Breast epithelium (tissue), 4 donors: Measurements from ENCODE around the gene SLC44A1. TPM values are rescaled to one million over a fixed set of nuclear protein-coding genes. Genes with fewer than 3 reads are reported as not detected.

Source experiments
- DNase-seq, 2 donors: peaks; one replicate each; pipeline ENCODE4 v3.0.0-alpha.2; 2019; ENCODE audit warnings: low spot score in 2 of 2
- H3K27ac ChIP-seq, 2 donors: fragments of 200-600 bp; sonication (generic) in 1 of 2; one replicate each; pipeline ENCODE4 v1.5.1; 2016 to 2019; ENCODE audit warnings: mild to moderate bottlenecking in 1 of 2
- H3K27me3 ChIP-seq, 2 donors: fragments of 200-600 bp; sonication (generic) in 1 of 2; one replicate each; pipeline versions ENCODE4 v1.5.1 to v1.6.0; 2017 to 2019; ENCODE audit warnings: control low read depth in 1 of 2, mild to moderate bottlenecking in 1 of 2
- H3K36me3 ChIP-seq: fragments of 200-600 bp; one replicate; pipeline ENCODE4 v1.5.1; 2019
- H3K4me1 ChIP-seq, 2 donors: fragments of 200-600 bp; sonication (generic); one replicate each; pipeline ENCODE4 v1.5.1; 2016 to 2019; ENCODE audit warnings: control low read depth in 1 of 2
- H3K4me3 ChIP-seq, 3 donors: fragments of 200-600 bp; sonication (generic); 1 replicate in 2 of 3; 2 replicates in 1 of 3; pipeline ENCODE4 v1.5.1; 2016 to 2019; ENCODE audit warnings: mild to moderate bottlenecking in 3 of 3, moderate library complexity in 2 of 3
- H3K9me3 ChIP-seq, 2 donors: fragments of 200-600 bp; sonication (generic) in 1 of 2; one replicate each; pipeline ENCODE4 v1.5.1; 2016 to 2019; ENCODE audit warnings: control low read depth in 1 of 2
- POLR2A ChIP-seq: fragments of 450-650 bp; IDR thresholded peaks from one replicate; pipeline ENCODE4 v1.6.1; 2016; ENCODE audit warnings: antibody characterized with exemption, mild to moderate bottlenecking, moderate library complexity
- POLR2AphosphoS5 ChIP-seq, 3 donors: sonication (generic); formaldehyde crosslinking; IDR thresholded peaks; one replicate each; pipeline ENCODE4 v1.6.1; 2017; ENCODE audit warnings: antibody characterized with exemption in 3 of 3
- intact Hi-C: fragments of 100-400 bp; cut with DNase I; formaldehyde crosslinking; loops from one replicate; pipeline ENCODE4 v1.15.1; 2023; ENCODE audit warnings: low total_unique reads
- total RNA-seq, 3 donors: library from RNA; depleted of rRNA; stranded (reverse); fragments of >200 nt; gene quantifications; one replicate each; pipeline ENCODE4 v1.1.0, GENCODE V29; 2016
- TF ChIP-seq, protein P1 (sequence below), 3 donors: fragments of 450-650 bp; IDR thresholded peaks; one replicate each; pipeline ENCODE4 v1.5.1; 2016 to 2017; ENCODE audit warnings: antibody characterized with exemption in 3 of 3, mild to moderate bottlenecking in 3 of 3, moderate library complexity in 3 of 3

SLC44A1 gene
- total RNA-seq, 3 donors from 2014 or later: 53.7 to 62.6 (median 61.1) TPM

DNA sequence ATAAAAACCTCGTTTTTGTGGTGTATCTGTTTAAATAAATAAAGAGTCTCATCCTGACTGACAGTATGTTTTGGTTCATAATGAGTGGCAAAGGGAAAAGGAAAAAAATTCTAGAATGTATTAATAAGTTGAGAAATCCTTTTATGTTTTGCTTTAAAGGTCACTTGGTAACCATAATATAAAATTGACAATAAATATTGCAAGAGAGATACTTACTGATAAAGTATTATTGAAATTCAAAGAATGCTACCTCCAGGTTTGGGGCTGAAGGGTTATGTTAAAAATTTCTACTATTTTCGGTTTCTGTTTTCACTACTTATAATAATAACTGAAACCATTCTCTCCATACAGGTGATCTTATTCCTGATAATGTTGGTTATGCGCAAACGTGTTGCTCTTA lies 118.0 kb downstream of the SLC44A1 start:
- DNase-seq: no peak
- H3K27me3 ChIP-seq: no peaks in the 10 kb centered on the region
- H3K36me3 ChIP-seq: peaks cover 8% of the 10 kb centered on the region
- H3K27ac ChIP-seq: no peak overlapping the region
- H3K4me3 ChIP-seq: no peak overlapping the region
- H3K4me1 ChIP-seq: no peaks in the 10 kb centered on the region
- H3K9me3 ChIP-seq: no peaks in the 10 kb centered on the region
- intact Hi-C loops: no loop called here
- TF ChIP-seq, protein P1, sequence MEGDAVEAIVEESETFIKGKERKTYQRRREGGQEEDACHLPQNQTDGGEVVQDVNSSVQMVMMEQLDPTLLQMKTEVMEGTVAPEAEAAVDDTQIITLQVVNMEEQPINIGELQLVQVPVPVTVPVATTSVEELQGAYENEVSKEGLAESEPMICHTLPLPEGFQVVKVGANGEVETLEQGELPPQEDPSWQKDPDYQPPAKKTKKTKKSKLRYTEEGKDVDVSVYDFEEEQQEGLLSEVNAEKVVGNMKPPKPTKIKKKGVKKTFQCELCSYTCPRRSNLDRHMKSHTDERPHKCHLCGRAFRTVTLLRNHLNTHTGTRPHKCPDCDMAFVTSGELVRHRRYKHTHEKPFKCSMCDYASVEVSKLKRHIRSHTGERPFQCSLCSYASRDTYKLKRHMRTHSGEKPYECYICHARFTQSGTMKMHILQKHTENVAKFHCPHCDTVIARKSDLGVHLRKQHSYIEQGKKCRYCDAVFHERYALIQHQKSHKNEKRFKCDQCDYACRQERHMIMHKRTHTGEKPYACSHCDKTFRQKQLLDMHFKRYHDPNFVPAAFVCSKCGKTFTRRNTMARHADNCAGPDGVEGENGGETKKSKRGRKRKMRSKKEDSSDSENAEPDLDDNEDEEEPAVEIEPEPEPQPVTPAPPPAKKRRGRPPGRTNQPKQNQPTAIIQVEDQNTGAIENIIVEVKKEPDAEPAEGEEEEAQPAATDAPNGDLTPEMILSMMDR (IDR thresholded peaks at IDR 0.05): no peak
- TF ChIP-seq POLR2A (no peak), POLR2AphosphoS5 (IDR thresholded peaks at IDR 0.05) (no peak)

DNA sequence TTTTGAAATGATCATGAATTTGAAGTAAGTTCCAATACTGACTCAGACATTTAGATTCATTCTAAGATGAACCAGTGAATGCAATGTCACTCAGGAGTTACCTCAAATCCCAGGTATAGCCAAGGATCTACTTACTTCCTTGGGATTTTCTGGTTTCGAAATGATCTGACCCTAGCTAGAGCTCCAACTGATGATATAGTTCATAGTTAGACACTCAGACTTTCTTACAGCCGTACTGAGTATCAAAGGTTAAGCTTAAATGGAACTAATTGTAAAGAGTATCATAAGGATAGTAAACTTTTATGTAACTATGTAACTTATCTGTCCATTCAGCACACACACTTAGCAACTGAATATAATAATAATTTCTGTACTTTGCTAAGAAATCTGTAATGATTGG lies 119.4 kb downstream of the SLC44A1 start:
- Histone ChIP-seq H3K27me3 (no peaks in the 10 kb centered on the region), H3K4me3 (no peak overlapping the region), H3K36me3 (peaks cover 8% of the 10 kb centered on the region), H3K4me1 (no peaks in the 10 kb centered on the region), H3K27ac (no peak overlapping the region), H3K9me3 (no peaks in the 10 kb centered on the region)
- DNase-seq: no peak
- TF ChIP-seq POLR2A (no peak), POLR2AphosphoS5 (IDR thresholded peaks at IDR 0.05) (no peak)
- TF ChIP-seq, protein P1 (IDR thresholded peaks at IDR 0.05): no peak
- intact Hi-C loops: no loop called here

DNA sequence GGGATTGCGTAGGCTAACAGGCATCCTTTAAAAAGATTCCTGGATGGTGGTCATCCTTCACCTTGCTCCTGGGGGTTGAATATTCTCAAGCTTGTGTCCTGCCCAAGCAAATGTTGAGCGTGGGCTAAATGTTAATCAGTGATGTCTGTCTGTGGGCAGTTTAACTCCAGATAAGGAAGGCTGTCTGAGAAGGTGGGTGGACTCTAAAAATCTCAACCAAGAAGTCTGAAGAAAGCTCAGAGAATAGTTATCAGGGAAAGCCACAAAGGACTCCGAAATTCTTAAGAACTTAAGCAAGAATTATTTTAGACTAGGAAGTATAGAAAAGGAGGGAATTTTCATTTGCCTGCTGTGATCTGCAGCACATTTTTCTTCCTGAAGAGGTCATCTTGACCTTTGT lies 125.5 kb downstream of the SLC44A1 start:
- no peaks in the 10 kb centered on the region for H3K36me3 ChIP-seq
- intact Hi-C loops: no loop called here
- H3K27ac ChIP-seq: no peak overlapping the region
- TF ChIP-seq, protein P1 (IDR thresholded peaks at IDR 0.05): no peak
- no peak for TF ChIP-seq POLR2A
- TF ChIP-seq POLR2AphosphoS5 (IDR thresholded peaks at IDR 0.05): no peak
- H3K27me3 ChIP-seq: no peaks in the 10 kb centered on the region
- H3K4me1 ChIP-seq: no peaks in the 10 kb centered on the region
- no peak for DNase-seq
- H3K9me3 ChIP-seq: no peaks in the 10 kb centered on the region
- H3K4me3 ChIP-seq: no peak overlapping the region

DNA sequence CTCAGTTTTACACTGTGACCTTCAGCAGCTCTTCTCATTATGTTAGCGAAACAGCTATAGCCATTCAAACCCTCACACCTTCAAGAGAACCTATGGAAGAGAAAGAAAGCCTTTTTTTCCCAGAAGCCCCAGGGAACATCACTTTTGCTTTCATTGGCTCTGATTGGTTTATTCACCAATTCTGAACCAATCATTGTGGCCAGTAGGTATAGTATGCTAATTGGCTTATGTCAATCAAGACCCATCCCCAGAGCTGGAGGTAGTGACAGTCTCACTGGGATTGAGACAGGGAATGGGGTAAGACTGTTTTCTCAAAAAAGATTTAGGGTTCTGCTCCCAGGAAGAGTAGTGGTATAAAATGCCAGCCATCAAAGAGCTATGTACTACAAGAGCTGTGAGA lies 129.3 kb downstream of the SLC44A1 start:
- no peak overlapping the region for H3K4me3 ChIP-seq
- TF ChIP-seq, protein P1 (IDR thresholded peaks at IDR 0.05): no peak
- TF ChIP-seq POLR2A (no peak), POLR2AphosphoS5 (IDR thresholded peaks at IDR 0.05) (no peak)
- DNase-seq: no peak

DNA sequence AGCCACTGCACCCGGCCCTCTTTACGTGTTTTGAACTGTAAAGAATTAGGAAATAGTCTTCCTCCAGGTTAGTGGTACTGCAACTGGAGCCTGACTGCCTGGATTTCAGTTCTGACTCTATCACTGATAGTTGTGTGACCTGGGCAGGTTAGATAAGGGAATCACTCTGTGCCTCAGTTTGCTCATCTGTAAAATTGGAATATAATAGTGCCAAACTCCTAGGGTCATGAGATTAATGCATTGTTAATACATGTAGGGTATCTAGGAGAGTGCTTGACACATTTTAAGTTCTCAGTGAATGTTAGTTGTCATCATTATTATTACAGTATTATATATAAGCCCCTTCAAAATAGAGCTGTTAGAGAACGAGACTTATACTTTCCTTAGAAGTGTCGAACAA lies 130.9 kb downstream of the SLC44A1 start:
- TF ChIP-seq, protein P1 (IDR thresholded peaks at IDR 0.05): no peak
- TF ChIP-seq POLR2AphosphoS5 (IDR thresholded peaks at IDR 0.05) (no peak), POLR2A (no peak)
- no peak overlapping the region for H3K27ac ChIP-seq
- intact Hi-C loops: no loop called here

More for the DNA sequence above, 129.3 kb downstream of the SLC44A1 start:
- Histone ChIP-seq H3K36me3 (no peaks in the 10 kb centered on the region), H3K27ac (no peak overlapping the region), H3K9me3 (no peaks in the 10 kb centered on the region), H3K4me1 (no peaks in the 10 kb centered on the region), H3K27me3 (no peaks in the 10 kb centered on the region)
- intact Hi-C loops: no loop called here

More for the DNA sequence above, 130.9 kb downstream of the SLC44A1 start:
- Histone ChIP-seq H3K9me3 (no peaks in the 10 kb centered on the region), H3K36me3 (no peaks in the 10 kb centered on the region), H3K27me3 (no peaks in the 10 kb centered on the region), H3K4me3 (no peak overlapping the region), H3K4me1 (no peaks in the 10 kb centered on the region)
- DNase-seq: no peak
